Activated CD4-positive, alpha-beta T cell treated with anti-CD3 and anti-CD28 coated beads, Interleukin-2, amount 50 U/mL, for 48 hours (primary cell): Measurements from ENCODE around the gene CCL17.

ENCODE experiments used
- DNase-seq, 2 experiments: peaks; one replicate each; pipeline ENCODE4 v3.0.0-alpha.2; 2020

CCL17 gene

GRCh38 chr16:57401943-57402640, 2.5 kb upstream of the CCL17 start:
- no peak for DNase-seq

DNA sequence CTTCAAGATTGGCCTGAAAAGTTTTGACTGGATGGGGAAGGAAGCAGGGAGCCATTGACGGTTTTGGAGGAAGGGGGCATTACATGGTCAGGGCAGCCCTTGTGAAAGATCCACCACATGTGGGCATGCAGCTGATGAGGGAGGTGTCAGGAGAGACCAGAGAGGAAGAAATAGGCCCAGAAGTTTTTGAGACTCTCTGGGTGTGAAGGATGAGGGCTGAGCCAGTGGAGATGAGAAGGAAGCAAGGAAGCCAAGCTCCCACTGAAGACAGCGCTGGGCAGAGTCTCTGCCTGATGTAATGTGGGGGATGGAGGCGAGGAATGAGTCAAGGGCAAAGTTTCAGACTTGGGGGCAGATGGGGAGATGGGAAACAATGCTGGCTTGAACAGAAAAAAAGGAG, 530 bp downstream of the CCL17 start:
- DNase-seq, result no peak

DNA sequence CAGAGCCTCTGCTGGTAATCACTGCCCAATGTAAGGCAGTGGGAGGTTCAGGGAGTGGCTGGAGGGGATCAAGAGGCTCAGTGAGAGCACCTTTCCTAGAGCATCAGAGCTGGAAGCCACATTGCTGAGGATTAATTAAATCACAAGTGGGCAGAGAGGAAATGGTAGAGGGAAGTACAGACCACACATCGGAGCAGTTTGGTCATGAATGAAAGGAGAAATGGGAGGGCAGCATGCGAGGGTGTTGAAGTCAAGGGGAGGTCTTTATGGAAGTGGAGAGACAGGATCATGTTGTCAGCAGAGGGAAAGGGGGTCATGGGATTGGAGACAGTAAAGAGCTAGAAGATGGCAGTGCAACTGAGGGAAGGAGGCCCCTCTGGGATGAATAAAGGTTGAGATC, 2.3 kb downstream of the CCL17 start:
- DNase-seq, result no peak

DNA sequence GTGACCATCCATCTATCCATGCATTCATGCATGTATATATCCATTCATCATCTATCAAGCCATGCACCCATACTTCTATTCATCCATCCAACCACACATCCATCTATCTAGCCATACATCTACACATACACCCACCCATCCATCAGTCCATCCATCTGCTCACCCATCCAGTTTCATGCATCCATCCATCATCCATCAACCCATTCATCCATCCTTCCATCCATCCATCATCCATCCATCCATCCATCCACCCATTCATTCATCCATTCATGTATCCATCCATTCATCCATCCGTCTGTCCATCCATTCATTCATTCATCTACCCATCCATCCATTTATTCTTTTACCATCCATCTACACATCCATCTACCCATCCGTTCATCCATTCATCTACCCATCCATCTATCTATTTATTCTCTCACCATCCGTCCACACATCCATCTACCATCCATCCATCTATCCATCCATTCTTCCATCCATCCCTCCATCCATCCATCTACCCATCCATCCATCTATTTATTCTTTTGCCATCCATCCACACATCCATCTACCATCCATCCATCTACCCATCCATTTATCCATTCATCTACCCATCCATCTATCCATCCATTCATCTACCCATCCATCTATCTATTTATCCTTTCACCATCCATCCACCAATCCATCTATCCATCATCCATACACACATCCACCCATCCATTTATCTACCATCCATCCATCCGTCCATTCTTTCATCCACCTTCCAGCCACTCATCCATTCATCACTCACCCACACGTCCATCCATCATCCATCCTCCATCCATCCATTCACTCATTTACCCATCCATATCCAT, 3.2 kb downstream of the CCL17 start:
- DNase-seq, result no peak

GRCh38 chr16:57409065-57409464, 4.5 kb downstream of the CCL17 start:
- DNase-seq, result no peak

DNA sequence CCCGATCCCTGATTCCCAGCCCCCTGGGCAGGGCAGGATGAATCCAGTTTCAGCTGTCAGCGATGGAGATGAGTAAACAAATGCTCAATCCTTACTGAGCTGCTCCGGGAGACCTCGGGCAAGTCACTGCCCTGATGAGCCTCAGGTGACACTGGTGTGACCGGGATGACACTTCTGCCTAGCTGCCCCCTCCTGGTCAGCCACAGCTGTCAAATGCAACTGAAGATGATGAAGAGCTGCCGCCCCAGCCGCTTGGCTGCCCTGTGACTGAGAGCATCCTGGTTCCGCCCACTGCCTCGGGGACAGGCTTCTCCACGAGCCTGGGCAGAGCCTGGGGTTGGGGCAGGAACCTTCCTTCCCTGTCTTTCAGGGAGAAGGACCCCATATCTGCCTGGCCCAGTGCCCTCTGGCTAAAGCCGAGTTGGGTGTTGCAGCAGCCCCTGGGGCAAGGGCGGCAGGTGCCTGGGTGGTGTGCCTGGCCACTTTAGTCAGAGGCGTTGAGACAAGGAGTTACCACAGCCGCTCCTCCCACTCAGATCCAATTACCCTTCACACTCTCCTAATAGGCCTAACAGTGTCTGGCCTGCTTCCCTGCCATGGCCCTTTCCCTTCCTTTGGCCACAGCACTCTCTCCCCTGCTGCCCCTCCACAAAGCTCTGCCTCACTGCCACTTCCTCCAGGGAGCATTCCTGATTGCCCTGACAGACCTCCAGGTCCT, 5.5 kb downstream of the CCL17 start:
- no peak for DNase-seq

DNA sequence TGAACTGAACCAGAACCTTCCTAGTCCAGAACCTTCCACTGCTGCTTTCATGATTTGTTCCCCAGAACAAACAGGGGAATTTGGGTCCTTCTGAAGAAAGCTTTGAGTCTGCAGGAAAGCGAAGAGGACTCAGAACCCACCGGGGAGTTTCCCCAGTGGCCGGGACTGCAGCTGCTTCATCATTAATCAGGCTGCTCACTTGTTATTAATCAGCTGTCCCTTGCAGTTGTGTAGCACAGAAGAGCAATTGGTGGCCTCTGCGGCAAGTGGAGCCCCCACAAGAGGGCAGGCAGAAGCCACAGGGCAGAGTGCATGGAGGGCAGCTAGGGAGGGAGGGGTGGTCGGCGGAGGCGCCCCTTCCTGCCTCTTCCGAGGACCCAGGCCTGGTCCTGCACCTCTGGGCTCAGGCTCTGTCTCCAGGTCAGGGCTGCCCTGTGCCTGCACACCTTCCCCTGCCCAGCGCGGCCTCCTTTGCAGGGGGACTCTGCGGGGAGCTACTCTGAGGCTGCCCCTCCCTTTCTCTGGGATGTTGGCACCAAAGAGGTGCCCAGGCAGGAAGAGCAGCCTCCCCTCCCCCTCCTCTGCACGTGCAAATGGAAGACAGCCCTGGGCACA, 6.9 kb downstream of the CCL17 start:
- DNase-seq, result no peak

DNA sequence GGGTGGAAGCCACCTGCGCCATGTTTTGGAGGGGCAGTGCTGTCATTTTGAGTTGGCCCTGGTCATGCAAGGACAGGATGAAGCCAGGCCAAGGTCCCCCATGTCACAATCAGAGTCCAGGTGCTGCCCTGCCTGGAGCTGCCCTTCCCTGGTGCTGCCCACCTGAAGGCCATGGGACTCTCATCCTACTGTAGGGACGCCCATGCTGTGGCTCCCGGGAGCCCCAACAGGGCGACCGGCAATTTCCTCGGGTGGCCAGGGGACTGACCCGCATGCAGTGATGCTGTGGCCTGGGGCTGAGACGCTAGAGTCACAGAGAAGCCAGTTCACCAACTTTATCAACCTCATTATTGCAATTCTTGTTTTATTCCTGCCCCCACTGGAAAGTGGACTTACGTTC, 8.0 kb downstream of the CCL17 start:
- DNase-seq, result no peak

- DNase-seq, result no peak
Measured at GRCh38 chr16:57413301-57413730, 8.7 kb downstream of the CCL17 start.

- no peak for DNase-seq
Measured at GRCh38 chr16:57413733-57414132, 9.2 kb downstream of the CCL17 start.

- no peak for DNase-seq
Measured at GRCh38 chr16:57416084-57416483, 11.5 kb downstream of the CCL17 start.

DNA sequence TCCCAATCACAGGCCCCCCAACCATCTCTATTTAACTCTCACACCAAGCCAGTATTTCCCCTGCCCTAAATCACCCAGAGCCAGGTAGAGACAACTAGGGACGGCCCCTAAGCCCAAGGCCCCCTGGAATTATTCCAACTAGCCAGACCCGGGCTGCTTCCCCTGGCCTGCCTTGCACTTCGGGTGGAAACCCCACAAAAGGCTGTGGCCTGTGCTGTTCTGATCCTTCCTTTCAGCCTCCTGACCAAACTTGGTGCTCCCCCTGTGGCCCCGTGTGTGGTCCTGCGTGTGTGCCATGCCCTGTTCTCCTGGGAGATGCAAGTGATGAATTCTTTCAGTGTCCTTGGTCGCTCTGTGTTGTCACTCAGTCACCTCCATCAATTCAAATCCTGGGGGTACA, 14.9 kb downstream of the CCL17 start:
- DNase-seq, result no peak

DNA sequence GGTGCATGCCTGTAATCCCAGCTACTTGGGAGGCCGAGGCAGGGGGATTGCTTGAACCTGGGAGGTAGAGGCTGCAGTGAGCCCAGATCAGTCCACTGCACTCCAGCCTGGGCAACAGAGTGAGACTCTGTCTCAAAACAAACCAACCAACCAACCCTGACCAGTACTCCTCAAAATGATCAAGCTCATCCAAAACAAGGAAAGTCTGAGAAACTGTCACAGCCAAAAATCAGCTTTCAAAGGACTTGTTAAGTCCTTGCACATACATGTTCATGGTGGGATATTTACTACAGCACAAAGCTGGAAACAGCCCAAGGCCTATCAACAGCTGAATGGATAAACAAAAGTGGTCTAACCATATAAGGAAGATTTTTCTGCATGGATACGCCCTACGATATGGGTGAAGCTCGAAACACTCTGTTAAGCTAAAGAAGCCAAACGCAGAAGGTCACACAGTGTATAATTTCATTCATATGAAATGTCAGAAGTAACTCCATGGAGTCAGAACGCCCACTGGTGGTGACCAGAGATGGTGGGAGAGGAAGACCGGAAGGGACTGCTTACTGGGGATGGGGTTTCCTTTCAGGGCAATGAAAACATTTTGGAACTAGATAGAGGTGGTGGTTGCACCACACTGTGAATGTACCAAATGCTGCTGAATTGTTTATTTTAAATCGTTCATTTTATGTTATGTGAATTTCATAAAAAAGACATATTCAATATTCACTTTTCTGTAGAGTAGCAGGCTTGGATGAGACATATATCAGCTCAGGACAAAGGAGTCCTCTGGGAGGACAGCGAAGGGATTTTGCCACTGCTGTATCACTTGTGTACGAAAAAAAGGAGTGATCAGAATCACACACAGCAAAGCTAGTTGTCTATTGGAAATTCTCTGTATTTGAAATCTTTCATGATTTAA, 17.7 kb downstream of the CCL17 start:
- no peak for DNase-seq

- DNase-seq, result no peak
Measured at GRCh38 chr16:57423152-57423551, 18.6 kb downstream of the CCL17 start.

DNA sequence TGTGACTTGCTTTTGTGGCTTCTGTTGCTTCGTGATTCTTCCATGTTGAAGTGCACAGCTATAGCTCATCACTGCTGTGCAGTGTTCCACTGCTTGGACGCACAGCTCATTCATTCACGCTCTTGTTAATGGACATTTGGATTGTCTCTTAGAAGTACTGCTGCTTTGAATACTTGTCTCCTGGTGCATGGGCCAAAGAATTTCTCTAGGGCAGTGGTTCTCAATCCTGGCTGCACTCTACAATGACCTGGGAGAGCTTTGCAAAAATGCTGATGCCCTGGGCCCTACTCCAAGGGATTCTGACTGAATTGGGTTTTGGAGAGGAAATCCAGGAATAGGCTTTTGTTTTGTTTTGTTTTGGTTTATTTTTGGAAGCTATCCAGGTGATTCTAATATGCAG, 20.0 kb downstream of the CCL17 start:
- no peak for DNase-seq

DNA sequence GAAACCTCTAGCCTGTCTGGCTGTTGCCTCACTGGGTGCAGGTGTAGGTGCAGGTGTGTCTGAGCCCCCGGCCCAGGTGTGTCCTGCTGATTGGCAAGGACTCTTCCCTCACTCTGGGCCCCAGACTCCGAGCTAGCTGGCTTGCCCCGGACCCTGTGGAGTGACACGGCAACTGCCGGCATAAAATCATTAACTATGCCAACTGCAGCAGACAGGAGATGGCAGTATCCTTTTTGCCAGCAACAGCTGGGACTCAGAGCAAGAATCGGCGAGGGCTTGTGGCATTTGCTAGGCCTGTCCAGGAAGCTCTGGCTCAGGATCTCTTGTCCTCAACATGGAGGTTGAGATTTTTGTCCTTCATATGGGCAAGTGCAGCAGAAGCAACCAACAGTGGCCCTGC, 21.8 kb downstream of the CCL17 start:
- DNase-seq, result no peak

DNA sequence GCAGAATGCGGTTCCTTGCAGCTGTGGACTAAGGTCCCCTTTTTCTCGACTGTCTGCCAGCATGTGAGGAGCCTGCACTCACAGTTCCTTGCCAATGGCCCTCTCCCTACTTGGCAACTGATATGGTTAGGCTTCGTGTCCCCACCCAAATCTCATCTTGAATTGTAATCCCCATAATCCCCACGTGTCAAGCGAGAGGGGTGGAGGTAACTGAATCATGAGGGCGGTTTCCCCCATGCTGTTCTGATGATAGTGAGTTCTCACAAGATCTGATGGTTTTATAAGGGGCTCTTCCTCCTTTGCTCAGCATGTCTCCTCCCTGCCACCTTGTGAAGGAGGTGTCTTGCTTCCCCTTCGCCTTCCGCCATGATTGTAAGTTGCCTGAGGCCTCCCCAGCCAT, 22.7 kb downstream of the CCL17 start:
- DNase-seq, result no peak

- no peak for DNase-seq
Measured at GRCh38 chr16:57427824-57428223, 23.3 kb downstream of the CCL17 start.

DNA sequence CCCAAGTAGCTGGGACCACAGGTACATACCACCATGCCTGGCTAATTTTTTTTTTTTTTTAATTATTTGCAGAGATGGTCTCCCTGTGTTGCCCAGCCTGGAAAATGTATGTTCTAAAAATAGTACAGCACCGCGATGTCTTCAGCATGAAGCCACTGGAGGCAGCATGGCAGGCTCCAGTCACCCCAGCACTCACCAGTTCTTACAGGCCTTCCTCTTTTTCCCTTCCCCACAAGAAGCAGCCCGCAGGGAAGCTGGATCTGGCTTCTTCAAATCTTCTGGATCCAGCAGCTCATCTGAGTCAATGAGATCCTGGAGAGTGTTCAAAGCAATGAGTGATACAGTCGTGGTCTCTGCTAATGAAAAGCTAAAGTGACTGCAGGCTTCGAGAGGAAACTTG, 26.4 kb downstream of the CCL17 start:
- no peak for DNase-seq

- DNase-seq, result no peak
Measured at GRCh38 chr16:57432505-57432904, 27.9 kb downstream of the CCL17 start.

DNA sequence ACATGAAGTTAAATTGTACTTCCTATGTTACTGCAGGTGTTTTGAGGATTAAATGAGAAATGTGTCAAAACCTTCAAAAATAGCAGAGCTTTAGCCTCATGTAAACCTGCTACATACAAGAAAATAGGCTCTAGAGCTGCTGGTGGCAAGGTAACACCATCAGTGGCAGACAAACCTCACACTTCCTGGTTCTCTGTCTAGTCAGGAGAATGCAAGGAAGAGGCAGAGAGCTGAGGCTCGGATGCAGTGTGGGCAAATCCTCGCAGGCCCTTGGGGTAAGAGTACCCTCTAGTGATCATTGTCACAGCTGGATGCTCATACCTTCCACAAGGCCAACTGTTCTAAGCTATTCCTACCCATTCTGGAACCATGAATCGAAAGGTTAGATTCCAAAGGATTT, 28.4 kb downstream of the CCL17 start:
- no peak for DNase-seq

DNA sequence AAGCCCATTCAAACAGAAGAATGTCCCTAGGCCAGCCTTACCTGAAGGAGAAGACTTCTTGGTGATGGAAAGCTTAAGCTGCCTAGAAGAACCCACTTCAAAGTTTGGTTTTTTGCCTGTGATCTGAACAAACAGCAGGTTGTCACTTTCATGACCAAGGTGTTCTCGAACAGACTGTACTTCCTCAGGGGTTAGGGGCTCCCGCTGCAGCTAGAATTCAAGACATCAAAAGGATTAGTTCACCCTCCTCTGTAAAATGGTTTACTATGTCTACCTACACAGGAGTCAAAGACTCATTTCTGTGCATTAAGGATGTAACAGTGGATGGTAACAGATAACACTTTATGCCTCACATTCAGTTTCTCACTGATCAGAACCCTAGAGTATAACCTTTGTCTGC, 29.4 kb downstream of the CCL17 start:
- no peak for DNase-seq
